Effector CD8-positive, alpha-beta T cell (primary cell): ENCODE data around the gene LETMD1.
"Not testable (repeated sequence)": the region's sequence is repeated elsewhere in the genome, so short reads cannot be mapped to it uniquely, and the experiment has no call there.

Experiments
- DNase-seq: peaks from one replicate; lab custom pipeline; 2025; lab: John Stamatoyannopoulos, UW
- total RNA-seq, 4 experiments: gene quantifications; one replicate each; lab custom pipeline; 2026; lab: John Stamatoyannopoulos, UW

The LETMD1 gene, protein sequence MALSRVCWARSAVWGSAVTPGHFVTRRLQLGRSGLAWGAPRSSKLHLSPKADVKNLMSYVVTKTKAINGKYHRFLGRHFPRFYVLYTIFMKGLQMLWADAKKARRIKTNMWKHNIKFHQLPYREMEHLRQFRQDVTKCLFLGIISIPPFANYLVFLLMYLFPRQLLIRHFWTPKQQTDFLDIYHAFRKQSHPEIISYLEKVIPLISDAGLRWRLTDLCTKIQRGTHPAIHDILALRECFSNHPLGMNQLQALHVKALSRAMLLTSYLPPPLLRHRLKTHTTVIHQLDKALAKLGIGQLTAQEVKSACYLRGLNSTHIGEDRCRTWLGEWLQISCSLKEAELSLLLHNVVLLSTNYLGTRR
- 37.0 to 71.0 (median 51.9) reads per million in 4 experiments for total RNA-seq

DNA sequence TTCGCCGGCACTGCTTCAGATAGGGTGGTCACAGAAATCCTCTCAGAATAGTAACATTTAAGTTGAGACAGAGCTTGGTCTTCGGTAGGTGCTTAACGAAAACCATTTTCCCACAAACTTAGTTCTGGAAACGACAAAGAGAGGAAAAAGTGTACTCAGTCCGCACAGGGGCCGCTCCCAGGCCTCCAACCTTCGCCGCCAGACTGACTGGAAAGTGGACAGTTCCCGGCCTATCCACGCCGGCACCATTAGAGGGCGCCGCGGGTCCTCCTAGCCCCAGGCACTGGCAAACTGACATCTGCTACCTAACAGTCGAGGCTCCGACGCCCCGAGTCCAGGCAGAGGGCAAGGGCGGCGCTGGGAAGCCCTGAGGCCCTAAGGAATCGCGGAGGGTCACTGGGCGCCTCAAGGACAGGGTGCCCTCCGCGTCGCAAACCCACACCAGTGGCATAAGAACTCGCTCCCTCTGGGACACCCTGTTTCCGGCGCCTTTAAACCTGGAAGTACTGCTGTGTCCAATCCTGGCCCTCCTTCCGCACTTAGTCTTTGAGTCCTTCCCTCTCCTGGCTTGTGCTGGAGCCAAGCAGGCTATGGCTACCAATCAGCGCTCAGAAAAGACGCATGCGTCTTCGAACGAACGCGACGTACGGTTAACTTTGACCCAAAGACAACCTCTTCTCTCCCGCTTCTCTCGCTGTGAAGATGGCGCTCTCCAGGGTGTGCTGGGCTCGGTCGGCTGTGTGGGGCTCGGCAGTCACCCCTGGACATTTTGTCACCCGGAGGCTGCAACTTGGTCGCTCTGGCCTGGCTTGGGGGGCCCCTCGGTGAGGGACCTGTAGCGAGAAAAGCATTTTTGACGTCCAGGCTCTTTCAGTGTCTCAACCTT is at the start of gene LETMD1:
LETMD1 (plus strand) TSS at position 673 of the 886 bp plus-strand sequence; CDS start at position 703, 30 bp downstream.
- peak; percentile 84 for DNase-seq

DNA sequence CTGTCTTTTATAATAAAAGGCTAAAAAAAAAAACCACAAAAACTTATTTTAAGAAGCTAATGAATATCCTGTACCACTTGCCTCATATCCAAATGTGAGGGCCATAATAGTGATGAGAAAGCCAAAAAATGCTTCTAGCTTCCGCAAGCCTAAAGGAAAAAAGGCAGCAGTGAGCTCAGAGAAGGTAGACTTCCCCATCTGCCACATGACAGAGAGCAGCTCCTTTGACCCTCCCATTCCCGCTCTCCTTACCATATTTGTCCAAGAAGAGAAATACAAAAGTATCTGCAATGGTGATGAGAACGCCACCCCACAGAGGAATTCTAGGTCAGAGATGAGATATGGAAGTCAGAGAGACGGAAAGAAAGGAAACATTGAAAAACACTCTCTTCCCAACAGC is 49.0 kb upstream of the LETMD1 start:
- DNase-seq: no peak

DNA sequence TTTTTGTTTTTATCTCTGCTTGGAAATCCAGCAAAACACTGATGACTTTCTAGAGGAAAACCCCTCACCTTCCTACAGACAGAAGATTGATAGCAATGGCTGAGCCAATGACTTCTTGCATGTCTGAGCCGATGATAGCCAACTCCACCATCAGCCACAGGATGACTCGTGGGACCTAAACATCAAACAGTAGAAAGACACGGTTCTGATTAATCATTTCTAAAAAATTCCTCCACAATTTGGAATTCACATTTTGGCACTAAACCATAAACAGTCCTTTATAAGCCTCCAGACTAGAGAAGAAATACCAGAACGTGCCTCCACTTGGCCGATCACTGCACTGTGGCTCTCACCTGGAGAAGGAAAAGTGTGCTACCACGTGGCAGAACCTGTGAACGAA is 47.9 kb upstream of the LETMD1 start:
- DNase-seq: no peak

- no peak for DNase-seq
These were observed 46.3 kb upstream of the LETMD1 start for GRCh38 chr12:51001799-51002198.

GRCh38 chr12:51004504-51004903 is 43.6 kb upstream of the LETMD1 start:
- no peak for DNase-seq

DNA sequence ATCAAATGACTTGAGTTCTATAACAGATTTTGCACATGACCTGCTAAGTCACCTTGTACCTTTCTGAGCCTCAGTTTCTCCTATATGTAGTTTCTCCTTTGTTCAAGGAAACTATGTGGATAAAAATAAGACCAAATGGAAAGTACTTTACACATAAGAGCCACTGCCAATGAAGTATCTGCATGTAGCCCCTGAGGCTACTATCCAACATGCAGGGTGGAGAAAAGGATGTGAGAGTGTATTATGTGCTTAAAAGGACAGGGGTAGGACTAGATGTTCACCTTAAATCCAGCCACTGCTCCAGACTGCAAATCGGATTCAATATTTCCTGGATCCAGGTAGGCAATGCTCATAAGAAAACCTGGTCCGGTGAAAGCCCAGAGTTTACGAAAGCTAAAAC is 43.1 kb upstream of the LETMD1 start:
- DNase-seq: no peak

GRCh38 chr12:51005671-51006070 is 42.5 kb upstream of the LETMD1 start:
- no peak for DNase-seq

DNA sequence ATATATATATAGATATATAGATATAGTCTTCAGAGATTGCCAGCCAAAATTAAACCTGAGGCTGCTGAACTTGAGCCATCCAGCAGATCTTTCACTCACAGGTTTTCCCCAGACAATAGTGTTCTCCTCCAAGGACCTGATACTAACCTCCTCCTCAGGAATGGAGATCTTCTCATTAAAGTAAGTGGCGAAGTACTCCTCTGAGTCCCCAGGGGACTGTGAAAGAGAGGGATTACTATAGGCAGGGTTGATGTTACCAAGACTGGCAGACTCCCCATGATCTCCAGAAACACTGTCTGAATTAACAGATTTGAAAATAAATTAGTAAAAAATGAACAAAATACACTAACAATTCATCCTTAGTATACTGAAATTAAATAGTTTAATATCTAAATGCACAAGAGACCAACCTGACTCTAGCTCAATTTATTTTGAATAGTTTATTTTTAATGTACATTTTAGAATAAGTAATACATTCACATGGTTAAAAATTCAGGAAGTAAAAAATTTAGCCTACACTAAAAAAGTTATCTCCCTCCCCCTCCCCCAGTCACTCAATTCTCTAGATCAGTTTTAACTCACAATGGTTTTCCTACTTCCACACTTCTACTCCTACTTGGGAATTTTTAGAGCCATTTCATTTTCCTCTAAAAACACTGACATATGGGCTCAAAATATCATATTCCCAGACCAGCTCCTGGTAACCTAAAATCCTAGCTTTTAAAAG is 39.6 kb upstream of the LETMD1 start:
- no peak for DNase-seq

GRCh38 chr12:51009056-51009440 is 39.1 kb upstream of the LETMD1 start:
- DNase-seq: peak; percentile 32

DNA sequence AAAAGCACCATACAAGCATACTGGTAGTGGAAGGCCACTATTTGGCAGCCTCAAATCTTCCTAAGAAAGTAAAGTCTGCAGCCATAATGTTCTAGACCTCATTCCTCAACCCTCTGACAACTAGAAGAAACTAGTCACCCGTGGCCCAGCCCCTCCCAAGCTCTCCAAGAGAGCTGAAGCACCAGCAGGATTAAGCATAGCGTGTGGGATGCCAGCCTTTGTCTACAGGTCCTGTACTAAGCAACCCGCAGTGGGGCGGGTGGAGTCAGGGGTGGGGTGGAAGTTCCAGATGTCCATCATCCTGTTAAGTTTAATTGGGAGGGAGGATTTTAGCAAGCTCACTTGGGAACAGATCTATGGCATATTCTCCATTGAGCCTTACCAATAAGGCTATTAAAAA is 36.2 kb upstream of the LETMD1 start:
- DNase-seq: no peak

GRCh38 chr12:51012570-51013236 is 35.4 kb upstream of the LETMD1 start:
- no peak for DNase-seq

DNA sequence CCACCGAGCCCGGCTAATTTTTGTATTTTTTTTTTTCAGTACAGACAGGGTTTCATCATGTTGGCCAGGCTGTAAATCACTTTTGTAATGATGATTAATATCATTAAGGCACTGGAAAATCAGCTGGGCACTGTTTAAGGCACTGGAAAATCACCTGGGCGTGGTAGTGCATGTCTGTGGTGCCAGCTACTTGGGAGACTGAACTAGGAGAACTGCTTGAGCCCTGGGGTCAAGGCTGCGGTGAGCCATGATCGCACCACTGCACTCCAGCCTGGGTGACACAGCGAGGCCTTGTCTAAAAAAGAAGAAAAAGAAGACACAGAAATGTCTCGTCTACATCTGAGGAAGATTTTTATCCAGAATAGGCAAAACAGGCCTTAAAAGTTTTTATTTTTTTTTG is 34.7 kb upstream of the LETMD1 start:
- no peak for DNase-seq

DNA sequence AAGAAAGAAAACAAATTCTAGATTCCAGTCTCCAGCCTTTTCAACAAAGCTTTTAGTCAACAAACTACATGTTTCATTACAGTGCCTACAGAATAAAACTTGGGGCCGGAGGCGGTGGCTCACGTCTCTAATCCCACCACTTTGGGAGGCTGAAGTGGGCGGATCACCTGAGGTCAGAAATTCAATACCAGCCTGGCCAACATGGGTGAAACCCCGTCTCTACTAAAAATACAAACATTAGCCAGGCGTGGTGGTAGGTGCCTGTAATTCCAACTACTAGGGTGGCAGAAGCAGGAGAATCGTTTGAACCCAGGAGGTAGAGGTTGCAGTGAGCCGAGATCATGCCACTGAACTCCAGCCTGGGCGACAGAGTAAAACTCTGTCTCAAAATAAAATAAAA is 33.7 kb upstream of the LETMD1 start:
- not testable (repeated sequence) for DNase-seq

GRCh38 chr12:51017452-51017851 is 30.7 kb upstream of the LETMD1 start:
- no peak for DNase-seq

- DNase-seq: no peak
These were observed 29.2 kb upstream of the LETMD1 start for GRCh38 chr12:51018956-51019355.

DNA sequence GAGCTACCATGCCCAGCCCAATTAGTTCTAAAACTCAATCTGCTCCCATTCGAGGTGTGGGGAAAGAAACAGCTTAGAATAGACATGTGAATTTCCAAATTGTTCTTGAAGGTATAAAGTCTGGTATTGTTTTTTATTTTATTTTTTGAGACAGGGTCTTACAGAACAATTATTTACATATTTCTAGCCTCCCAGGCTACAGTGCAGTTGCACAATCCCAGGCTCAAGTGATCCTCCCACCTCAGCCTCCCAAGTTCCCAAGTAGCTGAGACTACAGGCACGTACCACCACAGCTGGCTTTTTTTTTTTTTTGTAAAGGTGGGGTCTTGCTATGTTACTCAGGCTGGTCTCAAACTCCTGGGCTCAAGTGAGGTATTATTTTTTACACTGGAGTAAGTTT is 28.2 kb upstream of the LETMD1 start:
- DNase-seq: no peak

DNA sequence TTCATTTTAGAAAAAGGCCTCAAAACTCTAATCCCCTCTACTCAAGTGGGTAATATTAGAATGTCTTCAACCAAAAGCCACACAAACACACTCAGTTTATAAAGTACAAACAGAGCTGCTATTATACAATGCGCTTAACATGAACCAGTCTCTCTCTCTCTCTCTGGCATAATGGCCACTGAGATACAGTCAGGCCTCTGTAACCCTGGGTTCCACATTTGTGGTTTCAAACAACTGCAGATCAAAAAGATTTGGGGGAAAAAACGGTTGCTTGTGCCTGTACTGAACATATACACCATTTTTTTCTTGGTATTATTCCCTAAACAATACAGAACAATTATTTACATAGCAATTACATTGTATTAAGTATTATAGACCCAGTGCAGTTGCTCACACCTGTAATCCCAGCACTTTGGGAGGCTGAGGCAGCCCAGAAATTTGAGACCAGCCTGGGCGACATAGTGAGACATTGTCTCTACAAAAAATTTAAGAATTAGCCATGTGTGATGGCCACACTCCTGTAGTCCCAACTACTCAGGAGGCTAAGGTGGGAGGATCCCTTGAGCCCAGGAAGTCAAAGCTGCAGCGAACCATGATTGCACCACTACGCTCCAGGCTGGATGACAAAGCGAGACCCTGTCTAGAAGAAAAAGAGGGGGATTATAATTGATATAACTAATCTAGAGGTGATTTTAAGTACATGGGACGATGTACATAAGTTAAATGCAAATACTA is 27.5 kb upstream of the LETMD1 start:
- DNase-seq: no peak

DNA sequence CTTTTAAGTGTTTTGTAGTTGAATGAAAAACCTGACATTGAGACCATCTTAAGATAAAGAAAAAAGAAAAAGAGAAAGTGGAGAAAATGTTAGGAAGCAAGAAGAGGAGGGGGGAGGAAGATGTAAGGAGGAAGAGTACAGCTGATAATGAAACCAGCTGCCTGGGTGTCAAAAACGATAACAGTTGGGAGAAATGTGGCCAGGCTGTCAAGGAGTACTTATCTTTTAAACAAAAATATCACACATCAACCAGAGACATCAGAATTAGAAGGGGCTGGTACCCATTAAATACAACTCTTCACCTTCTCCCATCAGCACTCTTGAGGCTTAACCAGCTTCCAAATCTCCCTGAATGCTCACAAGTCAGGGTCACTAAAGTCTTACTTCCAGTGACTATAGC is 26.4 kb upstream of the LETMD1 start:
- DNase-seq: no peak

DNA sequence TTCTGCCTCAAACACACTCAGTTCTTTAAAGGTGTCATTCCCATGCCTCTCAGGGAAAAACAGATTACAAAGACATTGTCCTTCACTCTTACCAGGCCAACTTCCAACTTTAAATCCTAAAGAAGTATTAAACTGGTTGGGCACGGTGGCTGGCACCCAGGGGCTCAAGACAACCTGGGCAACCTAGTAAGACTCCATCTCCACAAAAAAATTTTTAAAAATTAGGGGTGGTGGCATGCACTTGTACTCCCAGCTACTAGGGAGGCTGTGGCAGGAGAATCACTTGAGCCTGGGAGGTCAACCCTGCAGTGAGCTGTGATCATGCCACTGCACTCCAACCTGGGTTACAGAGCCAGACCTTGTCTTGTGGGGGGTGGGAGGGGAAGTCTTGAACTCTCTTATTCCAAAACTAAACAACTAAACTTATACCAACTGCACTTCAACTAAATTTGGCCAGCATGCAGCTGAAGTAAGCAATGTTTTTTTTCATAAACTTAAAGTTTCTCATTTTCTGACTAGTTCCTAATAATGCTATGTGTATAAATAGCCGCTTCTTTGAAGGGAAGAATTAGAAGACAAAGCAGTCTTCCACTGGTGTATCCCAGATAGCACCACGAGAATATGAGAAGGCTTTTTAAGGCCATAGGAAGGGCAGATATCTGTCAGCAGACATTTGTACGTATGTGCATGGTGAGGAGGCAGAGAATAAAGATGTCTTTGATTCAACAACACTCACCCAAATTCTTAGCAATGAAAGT is 24.3 kb upstream of the LETMD1 start:
- no peak for DNase-seq

DNA sequence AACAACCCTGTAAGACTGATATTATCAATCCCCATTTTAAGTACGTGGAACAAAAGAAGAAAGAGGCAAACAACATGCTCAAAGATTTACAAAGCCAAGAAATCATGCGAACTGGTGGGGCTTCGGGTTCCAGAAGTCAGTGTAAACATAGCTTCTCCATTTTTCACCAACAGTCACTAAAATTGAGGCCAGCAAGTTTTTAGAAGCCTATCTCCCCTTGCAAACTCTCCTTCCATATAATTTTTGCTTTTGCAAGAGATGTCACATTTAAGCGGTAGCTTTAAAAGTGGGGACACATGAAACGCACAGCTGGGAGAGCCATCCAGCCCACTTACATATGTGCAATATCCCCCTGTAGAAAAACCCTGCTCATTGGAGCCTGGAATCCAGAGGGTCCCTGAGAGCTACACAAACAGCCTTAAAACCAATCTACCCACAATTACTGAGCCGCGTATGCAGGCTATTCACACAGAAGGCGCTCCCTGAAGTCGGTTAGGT is 22.7 kb upstream of the LETMD1 start:
- DNase-seq: no peak
